IPS-20b (cell line): ENCODE data around the gene MBOAT1.

Source experiments
- H3K27ac ChIP-seq: one replicate; pipeline ENCODE4 v1.5.1; 2013; ENCODE audit warnings: low read length
- H3K27me3 ChIP-seq: 2 replicates; pipeline ENCODE4 v1.6.1; 2013; ENCODE audit warnings: mild to moderate bottlenecking, low read length, inconsistent platforms; ENCODE audit not compliant: insufficient read depth
- H3K36me3 ChIP-seq: 2 replicates; pipeline ENCODE4 v1.6.1; 2013; ENCODE audit warnings: low read depth, mild to moderate bottlenecking, inconsistent platforms, low read length, moderate library complexity; ENCODE audit not compliant: insufficient read depth
- H3K4me1 ChIP-seq: 2 replicates; pipeline ENCODE4 v1.6.1; 2013; ENCODE audit warnings: mild to moderate bottlenecking, control low read depth, inconsistent platforms, low read length, moderate library complexity; ENCODE audit not compliant: insufficient read depth
- H3K4me3 ChIP-seq: 2 replicates; pipeline ENCODE4 v1.5.1; 2013; ENCODE audit warnings: mild to moderate bottlenecking, low read length, inconsistent platforms
- H3K9ac ChIP-seq: 2 replicates; pipeline ENCODE4 v1.6.1; 2013; ENCODE audit warnings: low read depth, mild to moderate bottlenecking, inconsistent platforms, low read length, moderate library complexity
- H3K9me3 ChIP-seq: 2 replicates; pipeline ENCODE4 v1.6.1; 2013; ENCODE audit warnings: mild to moderate bottlenecking, low read depth, low read length, inconsistent platforms; ENCODE audit not compliant: insufficient read depth

The MBOAT1 gene

GRCh38 chr6:20126102-20126752 is 86.0 kb downstream of the MBOAT1 start:
- H3K27me3 ChIP-seq = no peaks in the 10 kb centered on the region
- no peak overlapping the region for H3K9ac ChIP-seq
- H3K4me1 ChIP-seq = no peaks in the 10 kb centered on the region
- no peak overlapping the region for H3K27ac ChIP-seq
- H3K4me3 ChIP-seq = no peak overlapping the region
- H3K36me3 ChIP-seq = no peaks in the 10 kb centered on the region; the same call in 1 of the 2 replicates
- peaks cover 3% of the 10 kb centered on the region; the same call in 1 of the 2 replicates for H3K9me3 ChIP-seq

- Histone ChIP-seq H3K36me3 (no peaks in the 10 kb centered on the region; the same call in 1 of the 2 replicates), H3K4me3 (no peak overlapping the region), H3K27me3 (no peaks in the 10 kb centered on the region), H3K27ac (no peak overlapping the region), H3K4me1 (no peaks in the 10 kb centered on the region), H3K9ac (no peak overlapping the region), H3K9me3 (peaks cover 3% of the 10 kb centered on the region; the same call in 1 of the 2 replicates)
Measured at GRCh38 chr6:20124545-20124944, 87.7 kb downstream of the MBOAT1 start.

GRCh38 chr6:20119485-20119884 is 92.8 kb downstream of the MBOAT1 start:
- Histone ChIP-seq H3K36me3 (peaks cover 3% of the 10 kb centered on the region; the same call in 1 of the 2 replicates), H3K4me1 (peaks cover 12% of the 10 kb centered on the region), H3K9ac (no peak overlapping the region), H3K9me3 (peaks cover 3% of the 10 kb centered on the region; the same call in 1 of the 2 replicates), H3K4me3 (no peak overlapping the region), H3K27me3 (no peaks in the 10 kb centered on the region), H3K27ac (no peak overlapping the region)

- peaks cover 12% of the 10 kb centered on the region for H3K4me1 ChIP-seq
- peaks cover 3% of the 10 kb centered on the region; the same call in 1 of the 2 replicates for H3K36me3 ChIP-seq
- H3K9me3 ChIP-seq = no peaks in the 10 kb centered on the region
- H3K27me3 ChIP-seq = no peaks in the 10 kb centered on the region
- H3K4me3 ChIP-seq = no peak overlapping the region
- H3K27ac ChIP-seq = no peak overlapping the region
- H3K9ac ChIP-seq = no peak overlapping the region
Measured at GRCh38 chr6:20118892-20119291, 93.4 kb downstream of the MBOAT1 start.

GRCh38 chr6:20117474-20117873 is 94.8 kb downstream of the MBOAT1 start:
- peaks cover 12% of the 10 kb centered on the region for H3K4me1 ChIP-seq
- H3K9me3 ChIP-seq = no peaks in the 10 kb centered on the region
- no peak overlapping the region for H3K4me3 ChIP-seq
- H3K27ac ChIP-seq = no peak overlapping the region
- 0 out of 2 replicates have a peak, but pooled peaks cover 3% of the 10 kb centered on the region for H3K36me3 ChIP-seq
- H3K9ac ChIP-seq = no peak overlapping the region
- H3K27me3 ChIP-seq = no peaks in the 10 kb centered on the region

GRCh38 chr6:20116792-20117191 is 95.5 kb downstream of the MBOAT1 start:
- no peaks in the 10 kb centered on the region for H3K9me3 ChIP-seq

GRCh38 chr6:20115246-20115980 is 96.9 kb downstream of the MBOAT1 start:
- H3K27me3 ChIP-seq = no peaks in the 10 kb centered on the region
- H3K27ac ChIP-seq = no peak overlapping the region
- no peak overlapping the region for H3K4me3 ChIP-seq
- H3K9me3 ChIP-seq = no peaks in the 10 kb centered on the region
- H3K4me1 ChIP-seq = peaks cover 12% of the 10 kb centered on the region
- H3K36me3 ChIP-seq = 0 out of 2 replicates have a peak, but pooled peaks cover 3% of the 10 kb centered on the region
- H3K9ac ChIP-seq = no peak overlapping the region

More at GRCh38 chr6:20116792-20117191, 95.5 kb downstream of the MBOAT1 start:
- Histone ChIP-seq H3K36me3 (0 out of 2 replicates have a peak, but pooled peaks cover 3% of the 10 kb centered on the region), H3K27ac (no peak overlapping the region), H3K9ac (no peak overlapping the region), H3K4me1 (peaks cover 12% of the 10 kb centered on the region), H3K27me3 (no peaks in the 10 kb centered on the region), H3K4me3 (no peak overlapping the region)

- no peak overlapping the region for H3K4me3 ChIP-seq
- no peak overlapping the region for H3K27ac ChIP-seq
- no peaks in the 10 kb centered on the region for H3K9me3 ChIP-seq
- H3K4me1 ChIP-seq = peaks cover 12% of the 10 kb centered on the region
- no peak overlapping the region for H3K9ac ChIP-seq
- H3K36me3 ChIP-seq = 0 out of 2 replicates have a peak, but pooled peaks cover 3% of the 10 kb centered on the region
- no peaks in the 10 kb centered on the region for H3K27me3 ChIP-seq
Measured at GRCh38 chr6:20113649-20114224, 98.5 kb downstream of the MBOAT1 start.

GRCh38 chr6:20112841-20113240 is 99.4 kb downstream of the MBOAT1 start:
- Histone ChIP-seq H3K9ac (no peak overlapping the region), H3K27me3 (no peaks in the 10 kb centered on the region), H3K27ac (no peak overlapping the region)

GRCh38 chr6:20112241-20112640 is 100.0 kb downstream of the MBOAT1 start:
- Histone ChIP-seq H3K9me3 (no peaks in the 10 kb centered on the region), H3K36me3 (0 out of 2 replicates have a peak, but pooled peaks cover 3% of the 10 kb centered on the region), H3K27ac (no peak overlapping the region), H3K9ac (no peak overlapping the region), H3K4me3 (no peak overlapping the region), H3K27me3 (no peaks in the 10 kb centered on the region), H3K4me1 (peaks cover 3% of the 10 kb centered on the region)

More at GRCh38 chr6:20112841-20113240, 99.4 kb downstream of the MBOAT1 start:
- Histone ChIP-seq H3K36me3 (0 out of 2 replicates have a peak, but pooled peaks cover 3% of the 10 kb centered on the region), H3K4me1 (peaks cover 9% of the 10 kb centered on the region), H3K9me3 (no peaks in the 10 kb centered on the region), H3K4me3 (no peak overlapping the region)

- Histone ChIP-seq H3K4me1 (no peaks in the 10 kb centered on the region), H3K4me3 (no peak overlapping the region), H3K27ac (no peak overlapping the region), H3K36me3 (0 out of 2 replicates have a peak, but pooled peaks cover 3% of the 10 kb centered on the region), H3K9ac (no peak overlapping the region), H3K27me3 (no peaks in the 10 kb centered on the region), H3K9me3 (no peaks in the 10 kb centered on the region)
Measured at GRCh38 chr6:20110478-20110877, 101.8 kb downstream of the MBOAT1 start.
